CD14-positive monocyte (primary cell): ENCODE measurements around the gene FBXL16. TPM values are rescaled to one million over a fixed set of nuclear protein-coding genes. Genes with fewer than 3 reads are reported as not detected.

Source experiments
- DNase-seq, 3 donors: peaks; one replicate each; pipeline ENCODE4 v3.0.0-alpha.2; 2011 to 2022
- H2AFZ ChIP-seq: 2 replicates; pipeline ENCODE4 v1.6.0; 2012; ENCODE audit warnings: mild to moderate bottlenecking, low read depth, low read length, inconsistent platforms; ENCODE audit not compliant: insufficient read depth, poor library complexity, severe bottlenecking
- H3K27ac ChIP-seq, 2 donors: 1 replicate in 1 of 2; 2 replicates in 1 of 2; pipeline ENCODE4 v1.5.1; 2012 to 2013; ENCODE audit warnings: low read length in 2 of 2, control low read depth in 1 of 2, inconsistent platforms in 1 of 2, low read depth in 1 of 2, mild to moderate bottlenecking in 1 of 2
- H3K27me3 ChIP-seq, 2 donors: one replicate each; pipeline versions ENCODE4 v1.6.0 to v1.6.1; 2011 to 2013; ENCODE audit warnings: low read length in 2 of 2; ENCODE audit not compliant: control insufficient read depth in 2 of 2, insufficient read depth in 2 of 2
- H3K36me3 ChIP-seq, 2 donors: replicated peaks in 1 of 2; 1 replicate in 1 of 2; 2 replicates in 1 of 2; pipeline versions ENCODE4 v1.5.1 to v1.6.1; 2012 to 2013; ENCODE audit warnings: low read length in 2 of 2, control low read depth in 1 of 2, inconsistent platforms in 1 of 2, mild to moderate bottlenecking in 1 of 2; ENCODE audit not compliant: insufficient read depth in 2 of 2, control insufficient read depth in 1 of 2
- H3K4me1 ChIP-seq, 2 donors: 1 replicate in 1 of 2; 2 replicates in 1 of 2; pipeline versions ENCODE4 v1.5.1 to v1.6.1; 2012 to 2013; ENCODE audit warnings: low read length in 2 of 2, control low read depth in 1 of 2, inconsistent platforms in 1 of 2, mild to moderate bottlenecking in 1 of 2, moderate library complexity in 1 of 2; ENCODE audit not compliant: insufficient read depth in 2 of 2, control insufficient read depth in 1 of 2
- H3K4me2 ChIP-seq: replicated peaks from 2 replicates; pipeline ENCODE3; 2012; ENCODE audit warnings: low read length, moderate library complexity, mild to moderate bottlenecking; ENCODE audit not compliant: poor library complexity, severe bottlenecking; ENCODE audit errors: extremely low read depth
- H3K4me3 ChIP-seq, 3 experiments: fragments of 200-600 bp in 1 of 3; sonication (generic) in 1 of 3; replicated peaks in 1 of 3; 1 replicate in 2 of 3; 2 replicates in 1 of 3; pipeline ENCODE4 v1.5.1; 2011 to 2013; ENCODE audit warnings: low read length in 3 of 3, mild to moderate bottlenecking in 3 of 3, control low read depth in 2 of 3, low read depth in 2 of 3, inconsistent platforms in 1 of 3, moderate library complexity in 1 of 3
- H3K79me2 ChIP-seq: 2 replicates; pipeline ENCODE4 v1.6.0; 2012; ENCODE audit warnings: mild to moderate bottlenecking, control low read depth, inconsistent platforms, low read length, moderate library complexity; ENCODE audit not compliant: insufficient read depth
- H3K9ac ChIP-seq: 2 replicates; pipeline ENCODE4 v1.6.0; 2017; ENCODE audit warnings: low read length, mild to moderate bottlenecking; ENCODE audit not compliant: insufficient read depth, poor library complexity, severe bottlenecking
- H3K9me3 ChIP-seq, 2 donors: replicated peaks in 1 of 2; 1 replicate in 1 of 2; 2 replicates in 1 of 2; pipeline versions ENCODE4 v1.5.1 to v1.6.1; 2012 to 2013; ENCODE audit warnings: low read length in 2 of 2, control low read depth in 1 of 2; ENCODE audit not compliant: control insufficient read depth in 1 of 2, insufficient read depth in 1 of 2
- H4K20me1 ChIP-seq: 2 replicates; pipeline ENCODE4 v1.6.0; 2012; ENCODE audit warnings: mild to moderate bottlenecking, low read length, control low read depth, moderate library complexity; ENCODE audit not compliant: insufficient read depth
- H3K27ac Mint-ChIP-seq, 7 donors: one replicate each; pipeline ENCODE4 v1.8.0; 2020; ENCODE audit warnings: mild to moderate bottlenecking in 7 of 7, mixed read lengths in 7 of 7, moderate library complexity in 6 of 7, inconsistent platforms in 2 of 7
- H3K27me3 Mint-ChIP-seq, 3 donors: one replicate each; pipeline ENCODE4 v1.8.0; 2021 to 2022; ENCODE audit warnings: low read depth in 3 of 3, mild to moderate bottlenecking in 3 of 3, mixed read lengths in 3 of 3, moderate library complexity in 3 of 3, inconsistent platforms in 1 of 3
- H3K36me3 Mint-ChIP-seq, 2 donors: one replicate each; pipeline ENCODE4 v1.8.0; 2020; ENCODE audit warnings: mixed read lengths in 2 of 2, inconsistent platforms in 1 of 2, mild to moderate bottlenecking in 1 of 2
- H3K4me1 Mint-ChIP-seq: one replicate; pipeline ENCODE4 v1.8.0; 2020; ENCODE audit warnings: mild to moderate bottlenecking, mixed read lengths
- H3K4me3 Mint-ChIP-seq, 2 donors: one replicate each; pipeline ENCODE4 v1.8.0; 2020; ENCODE audit warnings: mild to moderate bottlenecking in 2 of 2, mixed read lengths in 2 of 2, moderate library complexity in 1 of 2
- H3K9me3 Mint-ChIP-seq, 7 donors: one replicate each; pipeline ENCODE4 v1.8.0; 2020 to 2022; ENCODE audit warnings: mixed read lengths in 7 of 7, mild to moderate bottlenecking in 6 of 7, moderate library complexity in 6 of 7, inconsistent platforms in 2 of 7
- WGBS: methylation state at CpG from one replicate; pipeline ENCODE4 v1.1.5; 2013; ENCODE audit warnings: missing lambda C conversion rate; ENCODE audit not compliant: insufficient coverage; 5-methylcytosine and 5-hydroxymethylcytosine counted together
- intact Hi-C, 2 donors: fragments of 100-400 bp; cut with micrococcal nuclease; formaldehyde crosslinking; loops; one replicate each; pipeline versions ENCODE4 v1.15.0 to v1.15.1; 2023
- polyA plus RNA-seq, 3 donors: library from polyadenylated mRNA; depleted of rRNA in 1 of 3; unstranded in 2 of 3; stranded (reverse) in 1 of 3; fragments of 300-500 nt in 2 of 3; fragments of >200 nt in 1 of 3; fragmentation: Illumina TruSeq in 2 of 3; gene quantifications; 1 replicate in 2 of 3; 2 replicates in 1 of 3; pipeline ENCODE4 v1.2.3, GENCODE V29; 2012 to 2021
- TF ChIP-seq, protein P1 (sequence below): fragments of 200-600 bp; IDR thresholded peaks from one replicate; pipeline ENCODE4 v1.8.0; 2022; ENCODE audit warnings: antibody characterized with exemption, mild to moderate bottlenecking

FBXL16 gene
- polyA plus RNA-seq, 3 donors, result 0.28 to 1.0 (median 0.49) TPM

DNA sequence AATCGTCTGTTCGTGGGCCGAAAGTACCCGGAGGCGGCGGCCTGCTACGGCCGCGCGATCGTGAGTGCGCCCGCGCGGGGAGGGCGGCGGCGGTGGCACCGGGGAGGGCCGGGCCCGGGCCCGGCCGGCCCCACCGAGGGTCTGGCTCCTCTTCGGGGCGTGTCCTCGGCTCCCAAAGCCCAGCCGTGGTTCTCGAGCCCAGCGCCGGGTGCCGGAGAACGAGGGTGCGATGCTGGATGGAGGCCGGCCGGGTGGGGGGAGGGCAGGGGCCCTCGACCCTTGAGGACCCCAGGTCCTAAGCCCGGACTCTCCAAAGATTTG lies 25.0 kb downstream of the FBXL16 start:
- H4K20me1 ChIP-seq, result peaks cover 32% of the 10 kb centered on the region
- peaks cover 38 to 58% of the 10 kb centered on the region in 2 donors for H3K4me1 ChIP-seq
- peak overlapping the region; percentile 58 to 82 (median 76) for H3K4me3 ChIP-seq
- H3K27ac ChIP-seq, result peak overlapping the region; percentile 52 to 74
- Mint-ChIP-seq H3K27ac (peak overlapping the region in 4 of 7 donors; percentile 20 to 73 (median 56)), H3K27me3 (peaks cover 13 to 25% (median 15%) of the 10 kb centered on the region in 3 donors), H3K4me1 (peaks cover 26% of the 10 kb centered on the region), H3K9me3 (no peaks in the 10 kb centered on the region), H3K4me3 (peak overlapping the region; percentile 74 to 76), H3K36me3 (peaks cover 14 to 21% of the 10 kb centered on the region in 2 donors)
- H3K9me3 ChIP-seq, result no peaks in the 10 kb centered on the region
- peak overlapping the region; percentile 79 for H2AFZ ChIP-seq
- peaks cover 3 to 21% of the 10 kb centered on the region in 2 donors for H3K27me3 ChIP-seq
- DNase-seq, result no peak
- H3K4me2 ChIP-seq, result peak overlapping the region; percentile 95
- peak overlapping the region; percentile 78 for H3K9ac ChIP-seq
- peaks cover 33% of the 10 kb centered on the region for H3K79me2 ChIP-seq
- H3K36me3 ChIP-seq, result peaks cover 10 to 20% of the 10 kb centered on the region in 2 donors
- TF ChIP-seq, protein P1, sequence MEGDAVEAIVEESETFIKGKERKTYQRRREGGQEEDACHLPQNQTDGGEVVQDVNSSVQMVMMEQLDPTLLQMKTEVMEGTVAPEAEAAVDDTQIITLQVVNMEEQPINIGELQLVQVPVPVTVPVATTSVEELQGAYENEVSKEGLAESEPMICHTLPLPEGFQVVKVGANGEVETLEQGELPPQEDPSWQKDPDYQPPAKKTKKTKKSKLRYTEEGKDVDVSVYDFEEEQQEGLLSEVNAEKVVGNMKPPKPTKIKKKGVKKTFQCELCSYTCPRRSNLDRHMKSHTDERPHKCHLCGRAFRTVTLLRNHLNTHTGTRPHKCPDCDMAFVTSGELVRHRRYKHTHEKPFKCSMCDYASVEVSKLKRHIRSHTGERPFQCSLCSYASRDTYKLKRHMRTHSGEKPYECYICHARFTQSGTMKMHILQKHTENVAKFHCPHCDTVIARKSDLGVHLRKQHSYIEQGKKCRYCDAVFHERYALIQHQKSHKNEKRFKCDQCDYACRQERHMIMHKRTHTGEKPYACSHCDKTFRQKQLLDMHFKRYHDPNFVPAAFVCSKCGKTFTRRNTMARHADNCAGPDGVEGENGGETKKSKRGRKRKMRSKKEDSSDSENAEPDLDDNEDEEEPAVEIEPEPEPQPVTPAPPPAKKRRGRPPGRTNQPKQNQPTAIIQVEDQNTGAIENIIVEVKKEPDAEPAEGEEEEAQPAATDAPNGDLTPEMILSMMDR, result no peak
- WGBS, result under 1% methylated on average over 34 of the region's 38 CpGs
- intact Hi-C loops, result loop anchor here (5.0 kb wide), 2 partner anchors 43 to 93 kb away; partner anchors contain the start of gene METTL26 (in 1 of the 2)

DNA sequence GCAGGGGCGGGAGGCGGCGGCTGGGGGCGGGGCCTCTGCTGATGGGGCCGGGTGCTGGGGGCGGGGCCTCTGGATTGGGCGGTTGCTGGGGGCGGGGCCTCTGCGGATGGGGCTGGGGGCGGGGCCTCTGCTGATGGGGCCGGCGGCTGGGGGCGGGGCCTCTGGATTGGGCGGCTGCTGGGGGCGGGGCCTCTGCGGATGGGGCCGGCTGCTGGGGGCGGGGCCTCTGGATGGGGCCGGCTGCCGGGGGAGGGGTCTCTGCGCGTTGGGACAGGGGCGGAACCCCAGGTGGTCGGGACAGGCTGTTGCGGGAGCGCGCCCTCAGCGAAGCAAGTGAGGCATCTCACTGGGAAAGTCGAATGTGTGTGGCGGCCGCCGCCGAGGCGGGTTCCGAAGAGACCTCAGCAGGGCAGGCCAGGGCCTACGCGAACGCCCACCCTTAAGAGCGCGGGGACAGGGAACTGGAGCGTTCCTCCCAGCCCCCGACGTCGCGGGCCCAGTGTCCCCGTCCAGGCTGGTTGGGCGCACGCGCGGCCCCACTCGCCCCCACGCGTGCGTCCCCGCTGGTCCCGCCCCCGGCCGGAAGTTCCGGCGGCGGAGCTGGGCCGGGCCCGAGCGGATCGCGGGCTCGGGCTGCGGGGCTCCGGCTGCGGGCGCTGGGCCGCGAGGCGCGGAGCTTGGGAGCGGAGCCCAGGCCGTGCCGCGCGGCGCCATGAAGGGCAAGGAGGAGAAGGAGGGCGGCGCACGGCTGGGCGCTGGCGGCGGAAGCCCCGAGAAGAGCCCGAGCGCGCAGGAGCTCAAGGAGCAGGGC lies 25.6 kb downstream of the FBXL16 start, which contains the start of gene STUB1:
STUB1 (plus strand) TSS at position 597 of the 811 bp plus-strand sequence; CDS start at position 713, 116 bp downstream.
- Histone ChIP-seq H2AFZ (peak within 1 kb of the TSS; percentile 82), H3K27me3 (peaks cover 3 to 25% of the 10 kb centered on the region in 2 donors), H4K20me1 (peaks cover 35% of the 10 kb centered on the region), H3K9ac (peak within 1 kb of the TSS; percentile 78), H3K4me3 (peak within 1 kb of the TSS; percentile 58 to 82 (median 76)), H3K4me2 (peak within 1 kb of the TSS; percentile 95), H3K4me1 (peaks cover 39 to 59% of the 10 kb centered on the region in 2 donors), H3K27ac (peak within 1 kb of the TSS; percentile 74 to 85), H3K36me3 (peaks cover 10 to 20% of the 10 kb centered on the region in 2 donors), H3K9me3 (no peaks in the 10 kb centered on the region), H3K79me2 (peaks cover 33% of the 10 kb centered on the region)
- DNase-seq, result peak; percentile 73 to 85 (median 75)
- peak within 1 kb of the TSS; percentile 79 to 90 for H3K4me3 Mint-ChIP-seq
- TF ChIP-seq, protein P1, result no peak
- H3K36me3 Mint-ChIP-seq, result peaks cover 14 to 21% of the 10 kb centered on the region in 2 donors
- under 1% methylated on average over 76 of the region's 91 CpGs for WGBS
- H3K27ac Mint-ChIP-seq, result peak within 1 kb of the TSS; percentile 63 to 93 (median 91)
- intact Hi-C loops, result loop anchor here (2.0 to 5.0 kb wide), 3 partner anchors 17 to 93 kb away; partner anchors contain the start of gene METTL26 (in 1 of the 2)
- peaks cover 0 to 3% (median 0%) of the 10 kb centered on the region in 7 donors for H3K9me3 Mint-ChIP-seq
- H3K27me3 Mint-ChIP-seq, result peaks cover 16 to 30% (median 19%) of the 10 kb centered on the region in 3 donors
- H3K4me1 Mint-ChIP-seq, result peaks cover 29% of the 10 kb centered on the region
